Coronary artery (tissue), 2 donors: ENCODE measurements around the gene EFNB2.

Source experiments
- DNase-seq: peaks from one replicate; pipeline ENCODE4 v3.0.0-alpha.2; 2017; ENCODE audit warnings: low spot score
- H3K27ac ChIP-seq, 2 donors: fragments of 200-600 bp; sonication (generic); one replicate each; pipeline ENCODE4 v1.5.1; 2016 to 2019
- H3K4me3 ChIP-seq: fragments of 200-600 bp; sonication (generic); 2 replicates; pipeline ENCODE4 v1.5.1; 2016; ENCODE audit warnings: mild to moderate bottlenecking, moderate library complexity
- CTCF ChIP-seq: fragments of 200-600 bp; sonication (generic); IDR thresholded peaks from one replicate; pipeline ENCODE4 v1.5.1; 2019; ENCODE audit warnings: antibody characterized with exemption

EFNB2 gene

GRCh38 chr13:106548064-106548696, 12.7 kb upstream of the EFNB2 start:
- no peak for DNase-seq

GRCh38 chr13:106541826-106542225, 6.4 kb upstream of the EFNB2 start:
- Histone ChIP-seq H3K27ac (no peak overlapping the region), H3K4me3 (no peak overlapping the region)
- DNase-seq, result no peak
- no peak for TF ChIP-seq CTCF

More at GRCh38 chr13:106548064-106548696, 12.7 kb upstream of the EFNB2 start:
- no peak for TF ChIP-seq CTCF
- H3K4me3 ChIP-seq, result no peak overlapping the region
- no peak overlapping the region for H3K27ac ChIP-seq

GRCh38 chr13:106540613-106541012, 5.2 kb upstream of the EFNB2 start:
- no peak for TF ChIP-seq CTCF
- Histone ChIP-seq H3K27ac (no peak overlapping the region), H3K4me3 (no peak overlapping the region)
- no peak for DNase-seq

- Histone ChIP-seq H3K27ac (no peak overlapping the region), H3K4me3 (no peak overlapping the region)
- no peak for DNase-seq
- no peak for TF ChIP-seq CTCF
These were observed 2.1 kb upstream of the EFNB2 start for GRCh38 chr13:106537521-106537920.

- Histone ChIP-seq H3K27ac (peak overlapping the region; percentile 52 to 75), H3K4me3 (peak overlapping the region; percentile 77)
- DNase-seq, result peak; percentile 86
- TF ChIP-seq CTCF, result peak; percentile 92
These were observed 977 bp upstream of the EFNB2 start for GRCh38 chr13:106536244-106537034.

- peak overlapping the region; percentile 77 for H3K4me3 ChIP-seq
- DNase-seq, result no peak
- no peak for TF ChIP-seq CTCF
- H3K27ac ChIP-seq, result peak overlapping the region; percentile 87 to 92
These were observed 567 bp downstream of the EFNB2 start for GRCh38 chr13:106534639-106535551.
